Fibroblast of lung (primary cell): ENCODE data around the gene ZNF611. TPM values are rescaled to one million over a fixed set of nuclear protein-coding genes. Genes with fewer than 3 reads are reported as not detected.
A peak's percentile ranks its signal among the peaks of the same experiment; 100 is the strongest.
"Not testable (repeated sequence)": the region's sequence is repeated elsewhere in the genome, so short reads cannot be mapped to it uniquely, and the experiment has no call there.

ENCODE experiments used
- DNase-seq, 2 donors: peaks; one replicate each; pipeline versions ENCODE4 v3.0.0 to v3.0.0-alpha.2; 2010; ENCODE audit warnings: low read depth in 2 of 2
- H2AFZ ChIP-seq: 2 replicates; pipeline ENCODE4 v1.5.1; 2012; ENCODE audit warnings: low read length, control low read depth, inconsistent platforms
- H3K27ac ChIP-seq: 2 replicates; pipeline ENCODE4 v1.5.1; 2011; ENCODE audit warnings: low read length, control low read depth; ENCODE audit not compliant: insufficient read depth
- H3K27me3 ChIP-seq: 2 replicates; pipeline ENCODE4 v1.5.1; 2011; ENCODE audit warnings: mild to moderate bottlenecking, low read length; ENCODE audit not compliant: control insufficient read depth, insufficient read depth
- H3K36me3 ChIP-seq: 2 replicates; pipeline ENCODE4 v1.5.1; 2011; ENCODE audit warnings: low read length; ENCODE audit not compliant: control insufficient read depth, insufficient read depth
- H3K4me1 ChIP-seq: 2 replicates; pipeline ENCODE4 v1.5.1; 2011; ENCODE audit warnings: low read length; ENCODE audit not compliant: control insufficient read depth, insufficient read depth; ENCODE audit errors: extremely low read depth
- H3K4me2 ChIP-seq: 2 replicates; pipeline ENCODE4 v1.5.1; 2011; ENCODE audit warnings: low read length, control low read depth; ENCODE audit not compliant: insufficient read depth; ENCODE audit errors: extremely low read depth
- H3K4me3 ChIP-seq, 4 experiments: fragments of 200-600 bp in 1 of 4; sonication (generic) in 1 of 4; replicated peaks in 1 of 4; 2 replicates each; pipeline ENCODE4 v1.5.1; 2011 to 2016; ENCODE audit warnings: low read length in 4 of 4, low read depth in 3 of 4, mild to moderate bottlenecking in 3 of 4, control low read depth in 2 of 4, inconsistent platforms in 1 of 4, mixed read lengths in 1 of 4; ENCODE audit not compliant: insufficient read depth in 1 of 4; ENCODE audit errors: control extremely low read depth in 1 of 4
- H3K79me2 ChIP-seq: 2 replicates; pipeline ENCODE4 v1.5.1; 2012; ENCODE audit warnings: mild to moderate bottlenecking, low read length, inconsistent platforms; ENCODE audit not compliant: control insufficient read depth, insufficient read depth
- H3K9ac ChIP-seq: 2 replicates; pipeline ENCODE4 v1.5.1; 2011; ENCODE audit warnings: mild to moderate bottlenecking, low read length, control low read depth; ENCODE audit not compliant: insufficient read depth
- H3K9me3 ChIP-seq: 2 replicates; pipeline ENCODE4 v1.5.1; 2012; ENCODE audit warnings: low read depth, low read length; ENCODE audit not compliant: control insufficient read depth, insufficient read depth
- H4K20me1 ChIP-seq: 2 replicates; pipeline ENCODE4 v1.5.1; 2011; ENCODE audit warnings: low read length; ENCODE audit not compliant: control insufficient read depth, insufficient read depth; ENCODE audit errors: extremely low read depth
- CTCF ChIP-seq, 2 donors: IDR thresholded peaks in 1 of 2; conservative IDR thresholded peaks in 1 of 2; 1 replicate in 1 of 2; 2 replicates in 1 of 2; pipeline ENCODE4 v1.5.1; 2011 to 2012; ENCODE audit warnings: low read length in 2 of 2, control low read depth in 1 of 2, inconsistent platforms in 1 of 2, low read depth in 1 of 2, mild to moderate bottlenecking in 1 of 2
- EZH2 ChIP-seq: IDR thresholded peaks from 2 replicates; pipeline ENCODE4 v1.5.1; 2012; ENCODE audit warnings: low read length, control low read depth, mild to moderate bottlenecking; ENCODE audit errors: missing control alignments
- polyA plus RNA-seq, 2 donors: library from polyadenylated mRNA; depleted of rRNA in 1 of 2; stranded (reverse) in 1 of 2; unstranded in 1 of 2; fragments of >200 nt; gene quantifications; 2 replicates each; pipeline ENCODE4 v1.2.1, GENCODE V29; 2011 to 2012; ENCODE audit warnings: missing spikeins in 1 of 2
- total RNA-seq: library from RNA; depleted of rRNA; stranded (reverse); fragments of >200 nt; gene quantifications from 2 replicates; pipeline ENCODE4 v1.2.1, GENCODE V29; 2014

ZNF611 gene
- total and polyA plus RNA-seq, 2 donors (not counting 1 experiment from before 2014, with no cell fraction given): 6.9 to 14.5 TPM

GRCh38 chr19:52689843-52690368 is 44.9 kb downstream of the ZNF611 start:
- Histone ChIP-seq H3K27ac (peak overlapping the region; percentile 87), H3K79me2 (peaks cover 27% of the 10 kb centered on the region), H3K9ac (peak overlapping the region; percentile 75), H2AFZ (peak overlapping the region; percentile 92), H3K4me3 (peak overlapping the region; percentile 63 to 95 (median 92)), H4K20me1 (no peaks in the 10 kb centered on the region), H3K36me3 (no peaks in the 10 kb centered on the region), H3K9me3 (no peaks in the 10 kb centered on the region), H3K27me3 (no peaks in the 10 kb centered on the region), H3K4me1 (peaks cover 2% of the 10 kb centered on the region), H3K4me2 (peak overlapping the region; percentile 95)
- no peak for DNase-seq
- no peak for TF ChIP-seq CTCF (conservative IDR thresholded peaks at IDR 0.05 in 1 of 2, IDR thresholded peaks at IDR 0.05 in 1 of 2; ENCODE audit: low read depth in 1 of 2, low read length in 2 of 2)
- no peak for TF ChIP-seq EZH2

GRCh38 chr19:52688925-52689796 is 45.7 kb downstream of the ZNF611 start:
- Histone ChIP-seq H3K27ac (peak overlapping the region; percentile 87), H3K4me2 (peak overlapping the region; percentile 95), H3K9ac (peak overlapping the region; percentile 75), H2AFZ (peak overlapping the region; percentile 92), H3K79me2 (peaks cover 27% of the 10 kb centered on the region), H3K4me3 (peak overlapping the region; percentile 63 to 95 (median 92))
- not testable (repeated sequence) for H3K36me3 ChIP-seq, H3K9me3 ChIP-seq, H3K4me1 ChIP-seq, H4K20me1 ChIP-seq, H3K27me3 ChIP-seq
- peak in 1 of 2 donors; percentile 17 for DNase-seq

DNA sequence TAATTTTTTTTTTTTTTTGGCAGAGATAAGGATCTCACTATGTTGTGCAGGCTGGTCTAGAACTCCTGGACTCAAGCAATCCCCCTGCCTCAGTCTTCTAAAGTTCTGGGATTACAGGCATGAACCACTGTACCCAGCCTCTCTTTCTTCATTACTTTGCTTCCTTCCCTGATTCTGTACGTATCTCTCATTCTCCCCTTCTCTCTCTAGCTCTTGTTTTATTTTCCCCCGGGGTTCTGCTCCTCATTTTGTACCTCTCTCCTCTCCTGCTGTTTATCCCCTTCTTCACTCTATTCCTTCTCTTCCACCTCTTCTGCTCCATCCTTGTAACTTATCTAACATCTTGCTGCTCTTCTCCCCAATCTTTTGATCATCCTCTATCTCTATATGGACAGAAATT is 46.5 kb downstream of the ZNF611 start:
- peaks cover 31% of the 10 kb centered on the region for H3K79me2 ChIP-seq
- no peaks in the 10 kb centered on the region for H3K9me3 ChIP-seq
- no peak overlapping the region for H2AFZ ChIP-seq
- H3K4me3 ChIP-seq: peak overlapping the region; percentile 4 to 95 (median 76)
- no peaks in the 10 kb centered on the region for H3K27me3 ChIP-seq
- TF ChIP-seq EZH2 (no peak), CTCF (conservative IDR thresholded peaks at IDR 0.05 in 1 of 2, IDR thresholded peaks at IDR 0.05 in 1 of 2; ENCODE audit: low read depth in 1 of 2, low read length in 2 of 2) (no peak)
- no peak overlapping the region for H3K27ac ChIP-seq
- H4K20me1 ChIP-seq: no peaks in the 10 kb centered on the region
- H3K9ac ChIP-seq: no peak overlapping the region
- H3K36me3 ChIP-seq: no peaks in the 10 kb centered on the region
- no peak overlapping the region for H3K4me2 ChIP-seq
- DNase-seq: no peak
- H3K4me1 ChIP-seq: peaks cover 2% of the 10 kb centered on the region
